H1 (cell line): ENCODE data around the gene VIPR2. TPM values are rescaled to one million over a fixed set of nuclear protein-coding genes. Genes with fewer than 3 reads are reported as not detected.

ENCODE experiments used
- NANOG ChIP-seq: IDR thresholded peaks from 2 replicates; pipeline ENCODE4 v1.6.1; 2011; ENCODE audit warnings: low read length, low read depth, mild to moderate bottlenecking, inconsistent platforms; ENCODE audit not compliant: insufficient read depth, poor library complexity, severe bottlenecking
- TCF12 ChIP-seq: IDR thresholded peaks from 2 replicates; pipeline ENCODE4 v1.6.1; 2011; ENCODE audit warnings: low read depth, mild to moderate bottlenecking, low read length
- polyA plus RNA-seq, 7 experiments: library from polyadenylated mRNA; depleted of rRNA in 3 of 7; stranded (reverse) in 5 of 7; unstranded in 2 of 7; fragments of >200 nt in 5 of 7; fragments of 200-250 nt in 2 of 7; gene quantifications; 1 replicate in 5 of 7; 2 replicates in 1 of 7; 4 replicates in 1 of 7; pipeline versions ENCODE4 v1.2.1 to v1.2.3, GENCODE V29; 2011 to 2013; ENCODE audit warnings: missing spikeins in 2 of 7, mixed read lengths in 2 of 7
- total RNA-seq: library from RNA; stranded (reverse); fragmentation: NEBNext Ultra II Directional; extraction: Animal tissue kit (Norgen Biotek cat#: 25700); gene quantifications from 2 replicates; pipeline ENCODE4 v1.2.1, GENCODE V29; 2021

Gene VIPR2
- total and polyA plus RNA-seq, 2 of the 8 experiments (the other 6 are each of a cell fraction or from before 2014, with no cell fraction given) = 2.4 to 6.3 TPM

DNA sequence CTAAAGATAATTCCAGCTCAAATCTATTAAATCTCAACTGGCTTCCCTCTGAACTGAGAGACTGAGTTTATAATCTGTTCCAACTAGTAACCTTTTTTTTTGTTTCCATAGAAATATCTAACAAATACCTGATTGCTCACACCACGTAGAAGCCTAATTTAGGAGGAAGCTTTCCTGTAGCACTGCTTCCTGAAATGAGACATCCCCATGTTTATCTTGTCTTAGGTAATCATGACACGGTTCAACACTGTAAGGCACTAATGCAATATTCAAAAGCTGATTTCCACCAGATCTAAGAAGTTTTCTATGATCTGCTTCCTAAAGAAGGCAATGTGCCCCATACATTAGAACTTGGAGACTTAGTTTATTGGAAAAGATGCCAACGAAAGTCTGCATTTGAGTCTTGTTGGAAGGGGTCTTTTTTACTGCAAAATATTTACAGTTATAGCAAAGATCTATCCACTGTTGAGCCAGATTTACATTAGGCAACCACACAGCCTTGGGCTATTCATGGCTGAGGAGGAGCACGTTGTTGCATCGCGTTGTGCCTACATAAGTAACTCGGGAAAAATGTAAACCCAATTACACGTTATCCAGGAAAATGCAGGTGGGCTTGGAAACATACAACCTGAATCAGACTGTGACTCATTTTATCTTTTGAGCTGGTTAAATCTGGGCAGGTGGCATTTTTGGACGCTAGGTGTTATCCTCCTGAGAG is 66.3 kb downstream of the VIPR2 start (continued):
- TF ChIP-seq TCF12 (no peak), NANOG (no peak)
- TF ChIP-seq, all 59 proteins: peak for 0
